H9 (cell line): Measurements from ENCODE around the gene ARHGAP22. TPM values are rescaled to one million over a fixed set of nuclear protein-coding genes. Genes with fewer than 3 reads are reported as not detected.

ENCODE experiments used
- DNase-seq: peaks from one replicate; pipeline ENCODE4 v3.0.0-alpha.2; 2017
- H2AFZ ChIP-seq: one replicate; pipeline ENCODE4 v1.6.1; 2013; ENCODE audit warnings: mild to moderate bottlenecking, low read length, control low read depth, moderate library complexity
- H2AK5ac ChIP-seq: 2 replicates; pipeline ENCODE4 v1.6.1; 2013; ENCODE audit warnings: low read length, control low read depth, mixed read lengths; ENCODE audit not compliant: insufficient read length
- H2BK120ac ChIP-seq: one replicate; pipeline ENCODE4 v1.6.1; 2013; ENCODE audit warnings: low read depth, mild to moderate bottlenecking, low read length, control low read depth, inconsistent platforms; ENCODE audit not compliant: poor library complexity, severe bottlenecking
- H2BK12ac ChIP-seq: 2 replicates; pipeline ENCODE4 v1.6.1; 2013; ENCODE audit warnings: low read length, control low read depth, mixed read lengths, low read depth; ENCODE audit not compliant: insufficient read length
- H2BK15ac ChIP-seq: 2 replicates; pipeline ENCODE4 v1.6.1; 2013; ENCODE audit warnings: low read depth, low read length, control low read depth
- H2BK20ac ChIP-seq: one replicate; pipeline ENCODE4 v1.6.1; 2013; ENCODE audit warnings: low read depth, mild to moderate bottlenecking, low read length, control low read depth, inconsistent platforms; ENCODE audit not compliant: poor library complexity, severe bottlenecking
- H2BK5ac ChIP-seq: 2 replicates; pipeline ENCODE4 v1.6.1; 2013; ENCODE audit warnings: low read length, control low read depth, mixed read lengths; ENCODE audit not compliant: insufficient read length
- H3K14ac ChIP-seq: 2 replicates; pipeline ENCODE4 v1.6.1; 2013; ENCODE audit warnings: low read length, control low read depth; ENCODE audit not compliant: insufficient read depth
- H3K18ac ChIP-seq: 2 replicates; pipeline ENCODE4 v1.6.1; 2013; ENCODE audit warnings: low read depth, mild to moderate bottlenecking, mixed read lengths, low read length, control low read depth; ENCODE audit not compliant: insufficient read length
- H3K23ac ChIP-seq: 2 replicates; pipeline ENCODE4 v1.6.1; 2013; ENCODE audit warnings: low read length, control low read depth, mixed read lengths, low read depth; ENCODE audit not compliant: insufficient read length
- H3K23me2 ChIP-seq: 2 replicates; pipeline ENCODE4 v1.6.1; 2013; ENCODE audit warnings: low read depth, mild to moderate bottlenecking, mixed read lengths, low read length, control low read depth; ENCODE audit not compliant: insufficient read length, poor library complexity, severe bottlenecking
- H3K27ac ChIP-seq: 2 replicates; pipeline ENCODE4 v1.5.1; 2013; ENCODE audit warnings: low read length, control low read depth, mixed read lengths, low read depth; ENCODE audit not compliant: insufficient read length
- H3K27me3 ChIP-seq: 2 replicates; pipeline ENCODE4 v1.6.1; 2013; ENCODE audit warnings: low read length, control low read depth, inconsistent platforms; ENCODE audit not compliant: insufficient read depth
- H3K4ac ChIP-seq: 2 replicates; pipeline ENCODE4 v1.6.1; 2013; ENCODE audit warnings: low read depth, mild to moderate bottlenecking, control low read depth, inconsistent platforms, low read length, moderate library complexity
- H3K4me1 ChIP-seq: 2 replicates; pipeline ENCODE4 v1.6.1; 2013; ENCODE audit warnings: low read length, control low read depth, inconsistent platforms; ENCODE audit not compliant: insufficient read depth
- H3K4me2 ChIP-seq: 2 replicates; pipeline ENCODE4 v1.6.1; 2013; ENCODE audit warnings: low read length, control low read depth, mixed read lengths; ENCODE audit not compliant: insufficient read length, insufficient read depth
- H3K56ac ChIP-seq: 2 replicates; pipeline ENCODE4 v1.6.1; 2013; ENCODE audit warnings: low read depth, mild to moderate bottlenecking, mixed read lengths, low read length, control low read depth; ENCODE audit not compliant: insufficient read length
- H3K79me1 ChIP-seq: 2 replicates; pipeline ENCODE4 v1.6.1; 2013; ENCODE audit warnings: low read depth, mild to moderate bottlenecking, moderate library complexity, low read length, control low read depth, inconsistent platforms; ENCODE audit not compliant: insufficient read depth, poor library complexity, severe bottlenecking
- H3K79me2 ChIP-seq: 2 replicates; pipeline ENCODE4 v1.6.1; 2013; ENCODE audit warnings: low read length, control low read depth, inconsistent platforms; ENCODE audit not compliant: insufficient read depth
- H3K9ac ChIP-seq: 2 replicates; pipeline ENCODE4 v1.6.1; 2013; ENCODE audit warnings: low read length, control low read depth, mixed read lengths; ENCODE audit not compliant: insufficient read length; ENCODE audit errors: extremely low read depth
- H3K9me3 ChIP-seq: one replicate; pipeline ENCODE4 v1.6.1; 2013; ENCODE audit warnings: low read depth, low read length, inconsistent platforms; ENCODE audit not compliant: control insufficient read depth
- H3T11ph ChIP-seq: one replicate; pipeline ENCODE4 v1.6.1; 2013; ENCODE audit warnings: mild to moderate bottlenecking, low read length, control low read depth, inconsistent platforms
- H4K20me1 ChIP-seq: one replicate; pipeline ENCODE4 v1.6.1; 2013; ENCODE audit not compliant: control insufficient read depth, insufficient read length, insufficient read depth
- H4K5ac ChIP-seq: 2 replicates; pipeline ENCODE4 v1.6.1; 2013; ENCODE audit warnings: low read depth, mild to moderate bottlenecking, mixed read lengths, low read length, control low read depth; ENCODE audit not compliant: insufficient read length
- H4K8ac ChIP-seq: replicated peaks from 2 replicates; pipeline ENCODE4 v1.6.1; 2013; ENCODE audit warnings: low read length, control low read depth, mixed read lengths, low read depth; ENCODE audit not compliant: insufficient read length
- H4K91ac ChIP-seq: 2 replicates; pipeline ENCODE4 v1.6.1; 2013; ENCODE audit warnings: low read depth, mild to moderate bottlenecking, moderate library complexity, mixed read lengths, low read length, control low read depth; ENCODE audit not compliant: insufficient read length
- H3K27ac Mint-ChIP-seq, 3 experiments: 2 replicates in 2 of 3; 3 replicates in 1 of 3; pipeline ENCODE4 v1.8.0; 2020 to 2021; ENCODE audit warnings: mixed read lengths in 3 of 3, mild to moderate bottlenecking in 1 of 3, moderate library complexity in 1 of 3
- H3K27me3 Mint-ChIP-seq: 2 replicates; pipeline ENCODE4 v1.8.0; 2021; ENCODE audit warnings: low read depth, mild to moderate bottlenecking, moderate library complexity, mixed read lengths
- H3K36me3 Mint-ChIP-seq, 3 experiments: 2 replicates in 2 of 3; 3 replicates in 1 of 3; pipeline ENCODE4 v1.8.0; 2020 to 2021; ENCODE audit warnings: low read depth in 3 of 3, mixed read lengths in 3 of 3; ENCODE audit not compliant: insufficient read depth in 1 of 3
- H3K4me1 Mint-ChIP-seq, 2 experiments: 2 replicates each; pipeline ENCODE4 v1.8.0; 2020; ENCODE audit warnings: mixed read lengths in 2 of 2
- H3K4me3 Mint-ChIP-seq, 2 experiments: 2 replicates in 1 of 2; 3 replicates in 1 of 2; pipeline ENCODE4 v1.8.0; 2020 to 2021; ENCODE audit warnings: mild to moderate bottlenecking in 2 of 2, mixed read lengths in 2 of 2, moderate library complexity in 1 of 2
- H3K9me3 Mint-ChIP-seq, 2 experiments: 2 replicates in 1 of 2; 3 replicates in 1 of 2; pipeline ENCODE4 v1.8.0; 2020; ENCODE audit warnings: mild to moderate bottlenecking in 2 of 2, mixed read lengths in 2 of 2, moderate library complexity in 1 of 2
- CTCF ChIP-seq: fragments of 200-600 bp; sonication (generic); conservative IDR thresholded peaks from 3 replicates; pipeline ENCODE4 v1.8.0; 2021; ENCODE audit warnings: antibody characterized with exemption, mild to moderate bottlenecking
- WGBS: extraction: QIAGEN DNeasy Blood & Tissue Kit; methylation state at CpG from one replicate; pipeline ENCODE4 v1.1.7; 2013; ENCODE audit warnings: missing lambda C conversion rate, low lambda C conversion rate, mixed read lengths; ENCODE audit not compliant: insufficient read length; ENCODE audit errors: extremely low coverage; 5-methylcytosine and 5-hydroxymethylcytosine counted together
- total RNA-seq: library from RNA; stranded (reverse); gene quantifications from 2 replicates; pipeline ENCODE4 v1.2.1, GENCODE V29; 2021

The ARHGAP22 gene
- total RNA-seq, 1 experiment from 2014 or later: 7.4 TPM

- Histone ChIP-seq H3K56ac (no peak overlapping the region), H4K5ac (no peak overlapping the region), H3K23ac (no peak overlapping the region), H3K4ac (no peak overlapping the region), H3K79me1 (no peaks in the 10 kb centered on the region), H2BK12ac (no peak overlapping the region), H2AK5ac (no peak overlapping the region), H3K9ac (no peak overlapping the region), H3K27ac (no peak overlapping the region), H3K4me2 (no peak overlapping the region), H3K4me1 (no peaks in the 10 kb centered on the region), H2BK5ac (no peak overlapping the region), H3K79me2 (no peaks in the 10 kb centered on the region), H4K91ac (no peak overlapping the region), H2BK20ac (no peak overlapping the region), H3T11ph (no peak overlapping the region), H4K8ac (no peak overlapping the region), H2BK120ac (no peak overlapping the region), H3K23me2 (no peaks in the 10 kb centered on the region), H3K27me3 (no peaks in the 10 kb centered on the region), H4K20me1 (no peaks in the 10 kb centered on the region), H2AFZ (no peak overlapping the region), H3K9me3 (no peaks in the 10 kb centered on the region), H3K18ac (no peak overlapping the region), H2BK15ac (no peak overlapping the region), H3K14ac (no peak overlapping the region)
- no CpG with 5 or more reads among the region's 1 CpG for WGBS
- Mint-ChIP-seq H3K9me3 (peaks cover 6 to 8% of the 10 kb centered on the region in 2 experiments), H3K4me3 (no peak overlapping the region), H3K27ac (peak overlapping the region in 2 of 3 experiments; percentile 47 to 63; a peak in 3 of 7 replicates), H3K27me3 (no peaks in the 10 kb centered on the region), H3K4me1 (peaks cover 7 to 20% of the 10 kb centered on the region in 2 experiments), H3K36me3 (peaks cover 9 to 13% (median 11%) of the 10 kb centered on the region in 3 experiments)
- TF ChIP-seq CTCF: no peak
- DNase-seq: no peak
Measured at GRCh38 chr10:48417374-48417773, 187.5 kb downstream of the ARHGAP22 start.
